ENCODE measurements around the gene AADAT.

DNA sequence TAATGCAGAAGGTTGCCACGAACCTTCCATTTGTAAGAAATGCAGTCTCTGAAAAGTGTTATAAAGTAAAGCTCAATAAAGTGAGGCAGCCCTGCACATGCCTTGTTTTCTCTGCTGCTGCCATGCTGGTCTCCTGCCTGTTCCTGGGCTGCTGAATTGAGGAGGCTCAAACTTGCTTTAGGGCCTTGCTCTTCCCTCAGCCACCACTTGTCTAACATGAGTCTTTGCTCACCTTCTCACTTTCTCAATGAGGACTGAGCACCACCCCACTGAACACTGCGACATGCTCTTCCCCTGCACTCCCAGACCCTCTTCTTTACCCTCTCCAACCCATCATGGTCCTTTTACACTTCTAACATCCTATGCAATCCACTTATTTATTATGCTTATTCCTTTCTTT is 38.4 kb downstream of the AADAT start:
- TF ChIP-seq, protein P1, sequence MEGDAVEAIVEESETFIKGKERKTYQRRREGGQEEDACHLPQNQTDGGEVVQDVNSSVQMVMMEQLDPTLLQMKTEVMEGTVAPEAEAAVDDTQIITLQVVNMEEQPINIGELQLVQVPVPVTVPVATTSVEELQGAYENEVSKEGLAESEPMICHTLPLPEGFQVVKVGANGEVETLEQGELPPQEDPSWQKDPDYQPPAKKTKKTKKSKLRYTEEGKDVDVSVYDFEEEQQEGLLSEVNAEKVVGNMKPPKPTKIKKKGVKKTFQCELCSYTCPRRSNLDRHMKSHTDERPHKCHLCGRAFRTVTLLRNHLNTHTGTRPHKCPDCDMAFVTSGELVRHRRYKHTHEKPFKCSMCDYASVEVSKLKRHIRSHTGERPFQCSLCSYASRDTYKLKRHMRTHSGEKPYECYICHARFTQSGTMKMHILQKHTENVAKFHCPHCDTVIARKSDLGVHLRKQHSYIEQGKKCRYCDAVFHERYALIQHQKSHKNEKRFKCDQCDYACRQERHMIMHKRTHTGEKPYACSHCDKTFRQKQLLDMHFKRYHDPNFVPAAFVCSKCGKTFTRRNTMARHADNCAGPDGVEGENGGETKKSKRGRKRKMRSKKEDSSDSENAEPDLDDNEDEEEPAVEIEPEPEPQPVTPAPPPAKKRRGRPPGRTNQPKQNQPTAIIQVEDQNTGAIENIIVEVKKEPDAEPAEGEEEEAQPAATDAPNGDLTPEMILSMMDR (IDR thresholded peaks at IDR 0.05) = no peak
- no peak for TF ChIP-seq EZH2 (IDR thresholded peaks at IDR 0.05)
